Loucy (cell line): Measurements from ENCODE around the gene FAM171A2.

Experiments used
- H2AFZ ChIP-seq: fragments of 200-600 bp; sonication (generic); 2 replicates; pipeline ENCODE4 v1.6.0; 2016; ENCODE audit warnings: antibody characterized with exemption, mild to moderate bottlenecking, low read length, moderate library complexity
- H3F3A ChIP-seq: fragments of 200-600 bp; 2 replicates; pipeline ENCODE4 v1.6.0; 2016; ENCODE audit warnings: antibody characterized with exemption, low read depth, mild to moderate bottlenecking
- H3K27me3 ChIP-seq: fragments of 200-600 bp; sonication (generic); 2 replicates; pipeline ENCODE4 v1.6.1; 2014; ENCODE audit warnings: low read length, mild to moderate bottlenecking; ENCODE audit not compliant: insufficient read depth, poor library complexity, severe bottlenecking
- H3K36me3 ChIP-seq: fragments of 200-600 bp; sonication (generic); 2 replicates; pipeline ENCODE4 v1.6.1; 2016; ENCODE audit warnings: low read length; ENCODE audit not compliant: insufficient read depth
- H3K4me1 ChIP-seq: fragments of 200-600 bp; sonication (generic); 2 replicates; pipeline ENCODE4 v1.5.1; 2014; ENCODE audit warnings: low read length, mild to moderate bottlenecking; ENCODE audit not compliant: insufficient read depth, poor library complexity, severe bottlenecking
- H3K4me2 ChIP-seq: fragments of 200-600 bp; sonication (generic); 2 replicates; pipeline ENCODE4 v1.6.0; 2014; ENCODE audit warnings: antibody characterized with exemption, low read length, low read depth, mild to moderate bottlenecking; ENCODE audit not compliant: poor library complexity, severe bottlenecking
- H3K4me3 ChIP-seq: fragments of 200-600 bp; sonication (generic); 2 replicates; pipeline ENCODE4 v1.5.1; 2014; ENCODE audit warnings: low read length, mild to moderate bottlenecking, mixed read lengths; ENCODE audit not compliant: poor library complexity, severe bottlenecking
- H3K79me2 ChIP-seq: fragments of 200-600 bp; sonication (generic); 2 replicates; pipeline ENCODE4 v1.6.1; 2014; ENCODE audit warnings: low read length; ENCODE audit not compliant: insufficient read depth
- H3K9ac ChIP-seq: fragments of 200-600 bp; sonication (generic); 2 replicates; pipeline ENCODE4 v1.6.0; 2014; ENCODE audit warnings: mild to moderate bottlenecking, low read depth, low read length, moderate library complexity; ENCODE audit not compliant: poor library complexity, severe bottlenecking
- H3K9me2 ChIP-seq: fragments of 200-600 bp; sonication (generic); replicated peaks from 2 replicates; pipeline ENCODE4 v1.6.1; 2016; ENCODE audit warnings: low read depth, low read length, mixed read lengths
- H3K9me3 ChIP-seq: fragments of 200-600 bp; sonication (generic); 2 replicates; pipeline ENCODE4 v1.6.1; 2014; ENCODE audit warnings: mild to moderate bottlenecking, antibody characterized with exemption, low read length, low read depth; ENCODE audit not compliant: insufficient read depth
- H4K20me1 ChIP-seq: fragments of 200-600 bp; sonication (generic); 2 replicates; pipeline ENCODE4 v1.6.0; 2014; ENCODE audit warnings: antibody characterized with exemption, low read length, mild to moderate bottlenecking; ENCODE audit not compliant: insufficient read depth, poor library complexity, severe bottlenecking
- CTCF ChIP-seq: fragments of 200-600 bp; sonication (generic); conservative IDR thresholded peaks from 2 replicates; pipeline ENCODE4 v1.5.1; 2014; ENCODE audit warnings: mild to moderate bottlenecking, antibody characterized with exemption, low read length
- EZH2phosphoT487 ChIP-seq: fragments of 200-600 bp; IDR thresholded peaks from 2 replicates; pipeline ENCODE4 v1.6.1; 2018; ENCODE audit warnings: antibody characterized with exemption, mild to moderate bottlenecking, moderate library complexity, borderline replicate concordance

Gene FAM171A2

GRCh38 chr17:44402564-44403172 is 39.0 kb upstream of the FAM171A2 start:
- Histone ChIP-seq H3K4me2 (no peak overlapping the region), H3F3A (no peaks in the 10 kb centered on the region), H3K9ac (no peak overlapping the region), H3K27me3 (no peaks in the 10 kb centered on the region), H3K9me2 (no peaks in the 10 kb centered on the region), H2AFZ (no peak overlapping the region), H3K4me1 (no peaks in the 10 kb centered on the region), H3K36me3 (peaks cover 51% of the 10 kb centered on the region; the same call in 1 of the 2 replicates), H3K9me3 (no peaks in the 10 kb centered on the region), H3K4me3 (no peak overlapping the region), H4K20me1 (no peaks in the 10 kb centered on the region), H3K79me2 (no peaks in the 10 kb centered on the region)
- no peak for TF ChIP-seq EZH2phosphoT487
- no peak for TF ChIP-seq CTCF

GRCh38 chr17:44400226-44400847 is 36.7 kb upstream of the FAM171A2 start:
- no peak overlapping the region for H3K9ac ChIP-seq
- no peak overlapping the region for H2AFZ ChIP-seq
- no peak overlapping the region for H3K4me3 ChIP-seq
- H3K9me2 ChIP-seq, result no peaks in the 10 kb centered on the region
- no peaks in the 10 kb centered on the region for H3K4me1 ChIP-seq
- no peaks in the 10 kb centered on the region for H3K79me2 ChIP-seq
- no peaks in the 10 kb centered on the region for H3F3A ChIP-seq
- no peak overlapping the region for H3K4me2 ChIP-seq
- H3K27me3 ChIP-seq, result no peaks in the 10 kb centered on the region
- peaks cover 51% of the 10 kb centered on the region; the same call in 1 of the 2 replicates for H3K36me3 ChIP-seq
- TF ChIP-seq CTCF, result peak; percentile 68
- TF ChIP-seq EZH2phosphoT487, result no peak
- H3K9me3 ChIP-seq, result no peaks in the 10 kb centered on the region
- H4K20me1 ChIP-seq, result no peaks in the 10 kb centered on the region

DNA sequence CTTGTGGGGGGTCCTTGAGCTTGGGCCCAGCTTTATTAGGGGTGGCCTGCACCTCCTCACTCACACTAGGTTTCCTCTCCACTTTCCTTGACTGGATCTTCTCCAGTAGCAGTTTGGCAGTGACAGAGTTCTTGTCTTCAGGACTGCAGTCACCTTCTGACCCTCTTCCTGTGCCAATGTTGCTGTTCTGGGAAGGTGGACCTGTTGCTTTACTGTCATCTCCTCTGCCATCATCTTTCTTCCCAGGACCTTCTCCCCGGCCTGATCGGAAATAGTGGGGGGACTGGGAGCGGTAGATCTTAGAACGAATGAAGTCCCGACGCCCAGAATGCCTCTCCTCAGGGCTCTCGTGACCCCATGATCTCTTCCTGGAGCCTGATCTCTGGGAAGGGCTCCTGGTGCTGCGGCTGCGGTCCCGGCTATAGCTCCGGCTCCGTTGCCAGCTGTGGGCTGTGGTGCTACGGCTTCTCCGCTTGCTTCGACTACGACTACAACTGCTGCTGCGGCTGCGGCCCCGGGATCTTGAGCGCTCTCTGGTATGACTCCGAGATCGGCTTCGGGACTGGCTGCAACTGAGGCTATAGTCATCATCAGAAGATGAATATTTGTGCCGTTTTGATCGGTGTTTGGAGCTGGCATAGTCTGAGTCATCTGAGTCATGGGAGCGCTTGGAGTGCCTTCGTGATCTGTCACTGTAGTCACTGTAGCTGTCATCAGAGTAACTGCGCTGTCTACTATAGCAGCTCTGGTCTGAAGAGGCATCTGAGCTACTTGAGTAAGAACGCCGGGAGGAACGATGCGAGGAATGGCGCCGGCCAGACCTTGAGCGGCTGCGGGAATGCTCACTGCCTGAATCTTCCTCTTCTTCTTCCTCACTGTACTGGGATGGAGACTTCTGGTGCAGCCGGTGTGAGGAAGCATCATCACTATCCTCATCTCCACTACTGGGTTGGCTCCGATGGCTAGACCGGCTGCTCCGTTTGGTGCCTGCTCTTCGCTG is 35.3 kb upstream of the FAM171A2 start:
- no peak overlapping the region for H3K4me3 ChIP-seq
- no peak overlapping the region for H2AFZ ChIP-seq
- H3K4me1 ChIP-seq, result no peaks in the 10 kb centered on the region
- no peak for TF ChIP-seq CTCF
- TF ChIP-seq EZH2phosphoT487, result no peak
- peaks cover 51% of the 10 kb centered on the region; the same call in 1 of the 2 replicates for H3K36me3 ChIP-seq
- H3K9ac ChIP-seq, result no peak overlapping the region
- H4K20me1 ChIP-seq, result no peaks in the 10 kb centered on the region
- H3F3A ChIP-seq, result no peaks in the 10 kb centered on the region
- H3K27me3 ChIP-seq, result no peaks in the 10 kb centered on the region
- H3K9me3 ChIP-seq, result no peaks in the 10 kb centered on the region
- H3K9me2 ChIP-seq, result no peaks in the 10 kb centered on the region
- H3K79me2 ChIP-seq, result no peaks in the 10 kb centered on the region
- no peak overlapping the region for H3K4me2 ChIP-seq
